Upper lobe of right lung (tissue), 1 donor: Measurements from ENCODE around the gene EXOC6. TPM values are rescaled to one million over a fixed set of nuclear protein-coding genes. Genes with fewer than 3 reads are reported as not detected.

Source experiments
- ATAC-seq: fragments of 200-7000 bp; cut with Tn5 transposase; one replicate; pipeline ENCODE4 v1.9.1; 2020; ENCODE audit warnings: mild to moderate bottlenecking, moderate library complexity
- DNase-seq: peaks from one replicate; pipeline ENCODE4 v3.0.0-alpha.2; 2020
- H3K27ac ChIP-seq: fragments of 200-600 bp; one replicate; pipeline ENCODE4 v1.8.0; 2022
- H3K27me3 ChIP-seq: fragments of 200-600 bp; one replicate; pipeline ENCODE4 v1.8.0; 2022; ENCODE audit warnings: mild to moderate bottlenecking
- H3K36me3 ChIP-seq: fragments of 200-600 bp; one replicate; pipeline ENCODE4 v1.8.0; 2022
- H3K4me1 ChIP-seq: fragments of 200-600 bp; one replicate; pipeline ENCODE4 v1.8.0; 2022
- H3K4me3 ChIP-seq: fragments of 200-600 bp; one replicate; pipeline ENCODE4 v1.8.0; 2022; ENCODE audit warnings: mild to moderate bottlenecking
- H3K9me3 ChIP-seq: fragments of 200-600 bp; one replicate; pipeline ENCODE4 v1.8.0; 2022
- intact Hi-C: fragments of 100-400 bp; cut with DNase I; formaldehyde crosslinking; loops from one replicate; pipeline ENCODE4 v1.11.0; 2022
- total RNA-seq: library from RNA; stranded (reverse); fragmentation: NEBNext Ultra II Directional; extraction: Animal tissue kit (Norgen Biotek cat#: 25700); gene quantifications from one replicate; pipeline ENCODE4 v1.2.1, GENCODE V29; 2021
- TF ChIP-seq, protein P1 (sequence below): fragments of 200-600 bp; IDR thresholded peaks from one replicate; pipeline ENCODE4 v1.8.0; 2022; ENCODE audit warnings: antibody characterized with exemption
- donor health status: DM: no; HTN: yes; CAD: no; lungs with severe emphysema.

Gene EXOC6
- total RNA-seq, 1 donor from 2014 or later, result 24.9 TPM

DNA sequence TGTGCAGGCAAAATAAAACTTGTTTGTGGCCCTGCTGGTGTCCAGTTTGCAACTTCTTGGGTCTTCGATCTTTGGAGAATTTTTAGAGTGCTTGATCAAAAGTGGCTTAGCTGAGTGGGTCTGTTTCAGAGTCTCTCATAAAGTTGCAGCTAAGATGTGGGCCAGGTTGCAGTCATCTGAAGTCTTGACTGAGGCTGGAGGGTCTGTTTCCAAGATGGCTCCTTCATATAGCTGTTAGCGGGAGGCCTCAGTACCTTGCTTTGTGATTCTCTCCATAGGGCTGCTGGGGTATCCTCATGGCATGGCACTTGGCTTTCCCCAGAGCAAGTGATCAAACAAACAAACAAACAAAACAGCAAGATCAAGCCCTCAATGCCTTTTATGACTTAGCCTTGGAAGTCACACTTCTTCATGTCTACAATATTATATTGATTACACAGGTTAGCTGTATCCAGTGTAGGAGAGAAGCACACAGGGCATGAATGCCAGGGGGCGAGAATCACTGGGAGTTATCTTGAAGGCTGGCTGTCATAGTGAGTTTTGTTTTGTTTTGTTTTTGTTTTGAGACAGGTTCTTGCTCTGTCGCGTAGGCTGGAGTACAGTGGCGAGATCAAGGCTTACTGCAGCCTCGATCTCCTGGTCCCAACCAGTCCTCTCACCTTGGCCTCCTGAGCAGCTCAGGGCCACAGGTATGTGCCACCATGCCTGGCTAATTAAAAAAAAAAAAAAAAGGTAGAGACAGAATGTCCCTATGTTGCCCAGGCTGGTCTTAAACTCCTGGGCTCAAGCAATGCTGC, 235.6 kb downstream of the EXOC6 start:
- TF ChIP-seq, protein P1, sequence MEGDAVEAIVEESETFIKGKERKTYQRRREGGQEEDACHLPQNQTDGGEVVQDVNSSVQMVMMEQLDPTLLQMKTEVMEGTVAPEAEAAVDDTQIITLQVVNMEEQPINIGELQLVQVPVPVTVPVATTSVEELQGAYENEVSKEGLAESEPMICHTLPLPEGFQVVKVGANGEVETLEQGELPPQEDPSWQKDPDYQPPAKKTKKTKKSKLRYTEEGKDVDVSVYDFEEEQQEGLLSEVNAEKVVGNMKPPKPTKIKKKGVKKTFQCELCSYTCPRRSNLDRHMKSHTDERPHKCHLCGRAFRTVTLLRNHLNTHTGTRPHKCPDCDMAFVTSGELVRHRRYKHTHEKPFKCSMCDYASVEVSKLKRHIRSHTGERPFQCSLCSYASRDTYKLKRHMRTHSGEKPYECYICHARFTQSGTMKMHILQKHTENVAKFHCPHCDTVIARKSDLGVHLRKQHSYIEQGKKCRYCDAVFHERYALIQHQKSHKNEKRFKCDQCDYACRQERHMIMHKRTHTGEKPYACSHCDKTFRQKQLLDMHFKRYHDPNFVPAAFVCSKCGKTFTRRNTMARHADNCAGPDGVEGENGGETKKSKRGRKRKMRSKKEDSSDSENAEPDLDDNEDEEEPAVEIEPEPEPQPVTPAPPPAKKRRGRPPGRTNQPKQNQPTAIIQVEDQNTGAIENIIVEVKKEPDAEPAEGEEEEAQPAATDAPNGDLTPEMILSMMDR, result no peak

DNA sequence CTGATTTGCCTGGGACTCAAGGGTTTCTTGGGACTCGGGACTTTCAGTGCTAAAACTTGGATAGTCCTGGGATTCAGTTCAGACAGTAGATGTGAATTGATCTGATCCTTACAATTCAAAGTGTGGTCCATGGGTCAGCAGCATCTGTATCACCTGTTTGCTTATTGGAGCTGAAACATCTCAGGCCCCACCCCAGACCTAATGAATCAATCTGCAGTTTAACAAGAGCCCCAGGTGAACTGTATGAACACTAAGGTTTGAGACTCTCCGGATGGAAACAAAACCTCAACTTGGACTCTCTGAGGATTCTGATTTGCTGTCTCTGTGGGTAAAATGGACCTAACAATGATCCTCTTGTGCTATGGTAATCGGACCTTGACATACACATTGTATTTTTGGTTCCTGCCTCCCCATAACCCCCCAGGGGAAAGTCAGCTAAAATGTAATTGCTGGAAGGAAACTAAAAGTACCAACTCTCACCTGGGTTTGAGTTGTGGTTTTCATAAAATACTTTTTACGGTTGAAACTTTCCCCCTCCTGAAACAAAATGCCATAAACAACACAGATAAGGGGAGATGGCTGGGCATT, 237.0 kb downstream of the EXOC6 start:
- no peaks in the 10 kb centered on the region for H3K9me3 ChIP-seq
- no peaks in the 10 kb centered on the region for H3K36me3 ChIP-seq
- no peak for ATAC-seq
- no peaks in the 10 kb centered on the region for H3K4me1 ChIP-seq
- no peak overlapping the region for H3K4me3 ChIP-seq
- DNase-seq, result no peak
- TF ChIP-seq, protein P1, result no peak
- no peaks in the 10 kb centered on the region for H3K27me3 ChIP-seq
- no peak overlapping the region for H3K27ac ChIP-seq
- intact Hi-C loops, result no loop called here

More for the DNA sequence above, 235.6 kb downstream of the EXOC6 start:
- Histone ChIP-seq H3K36me3 (no peaks in the 10 kb centered on the region), H3K4me1 (peaks cover 5% of the 10 kb centered on the region), H3K9me3 (no peaks in the 10 kb centered on the region), H3K27me3 (peaks cover 4% of the 10 kb centered on the region), H3K4me3 (no peak overlapping the region), H3K27ac (no peak overlapping the region)
- intact Hi-C loops, result no loop called here
- ATAC-seq, result no peak
- no peak for DNase-seq

- intact Hi-C loops, result no loop called here
- ATAC-seq, result no peak
- H3K27ac ChIP-seq, result no peak overlapping the region
Observed at GRCh38 chr10:93086289-93086688, 238.0 kb downstream of the EXOC6 start.

DNA sequence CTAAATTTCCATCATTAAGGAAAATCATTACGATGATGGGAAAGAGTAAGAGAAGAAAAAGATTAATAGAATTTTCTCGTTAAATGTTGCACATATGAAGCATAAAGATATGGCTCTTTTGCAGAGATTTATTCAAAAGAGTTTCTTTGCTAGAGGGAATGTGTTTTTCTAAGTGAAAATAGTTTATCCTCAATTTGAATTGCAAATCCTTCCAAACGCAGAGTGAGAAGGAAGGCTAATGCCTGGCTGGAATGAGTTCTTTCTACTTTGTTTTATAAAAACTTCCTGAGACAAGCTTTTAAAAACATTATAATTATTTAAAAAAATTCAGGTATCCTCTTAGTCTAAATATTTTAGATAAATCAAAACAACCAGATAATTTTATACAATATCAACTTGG, 239.5 kb downstream of the EXOC6 start:
- Histone ChIP-seq H3K36me3 (no peaks in the 10 kb centered on the region), H3K27me3 (no peaks in the 10 kb centered on the region), H3K4me3 (no peak overlapping the region), H3K9me3 (no peaks in the 10 kb centered on the region), H3K27ac (no peak overlapping the region), H3K4me1 (no peaks in the 10 kb centered on the region)
- intact Hi-C loops, result no loop called here
- ATAC-seq (no peak), DNase-seq (no peak)
- TF ChIP-seq, protein P1, result no peak

More at GRCh38 chr10:93086289-93086688, 238.0 kb downstream of the EXOC6 start:
- Histone ChIP-seq H3K36me3 (no peaks in the 10 kb centered on the region), H3K9me3 (no peaks in the 10 kb centered on the region), H3K4me1 (no peaks in the 10 kb centered on the region), H3K4me3 (no peak overlapping the region), H3K27me3 (no peaks in the 10 kb centered on the region)
- DNase-seq, result no peak
- TF ChIP-seq, protein P1, result no peak

DNA sequence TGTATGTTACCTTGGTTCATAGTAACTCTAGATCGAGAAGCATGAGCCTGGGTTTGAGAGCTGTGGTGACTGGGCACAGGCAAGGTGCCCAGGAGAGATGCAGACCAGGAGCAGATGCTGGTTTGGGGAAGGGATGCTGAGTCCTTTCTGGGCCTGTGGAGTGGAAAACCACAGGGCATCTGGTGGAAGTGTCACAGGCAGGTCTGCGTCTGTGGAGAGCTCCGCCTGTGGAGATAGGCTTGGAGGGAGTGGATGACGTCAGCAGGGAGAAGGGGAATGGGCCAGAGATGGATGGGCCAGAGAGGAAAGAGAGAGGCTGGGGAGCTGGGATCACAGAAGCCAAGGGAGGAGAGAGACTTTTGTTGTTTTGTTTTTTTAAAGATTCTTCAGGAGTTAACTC, 240.1 kb downstream of the EXOC6 start:
- intact Hi-C loops, result no loop called here
- Histone ChIP-seq H3K36me3 (no peaks in the 10 kb centered on the region), H3K4me3 (no peak overlapping the region), H3K27ac (no peak overlapping the region), H3K4me1 (no peaks in the 10 kb centered on the region), H3K27me3 (no peaks in the 10 kb centered on the region), H3K9me3 (no peaks in the 10 kb centered on the region)
- DNase-seq (no peak), ATAC-seq (no peak)
- TF ChIP-seq, protein P1, result no peak
